Panc1 (cell line): ENCODE results near the gene ITGBL1. TPM values are rescaled to one million over a fixed set of nuclear protein-coding genes. Genes with fewer than 3 reads are reported as not detected.

Source experiments
- ATAC-seq: fragments of 200-7000 bp; cut with Tn5 transposase; 2 replicates; pipeline ENCODE4 v1.9.1; 2020; ENCODE audit warnings: mild to moderate bottlenecking, moderate library complexity
- BruUV-seq: library from RNA; stranded (reverse); fragments of 400-500 nt; replicated peaks from 2 replicates; lab custom pipeline; 2021; lab: Mats Ljungman, UMichigan
- CTCF ChIA-PET: fragments of 300-600 bp; sonication (Branson Sonifier 250); formaldehyde crosslinking; loops from one replicate; lab custom pipeline; 2022; ENCODE audit warnings: antibody characterized with exemption; lab: Charles Lee
- POLR2A ChIA-PET: fragments of 300-600 bp; sonication (Branson Sonifier 250); formaldehyde crosslinking; loops from one replicate; lab custom pipeline; 2022; ENCODE audit warnings: antibody characterized with exemption; lab: Charles Lee
- DNase-seq: peaks from one replicate; pipeline ENCODE4 v3.0.0-alpha.2; 2010; ENCODE audit warnings: low read depth, low spot score
- H3K27ac ChIP-seq: 2 replicates; pipeline ENCODE4 v1.5.1; 2011; ENCODE audit warnings: mild to moderate bottlenecking, low read length, inconsistent platforms
- H3K27me3 ChIP-seq: fragments of 200-500 bp; sonication (Bioruptor generic); 2 replicates; pipeline ENCODE4 v1.6.0; 2014; ENCODE audit warnings: low read length, inconsistent platforms; ENCODE audit not compliant: control insufficient read depth, insufficient read depth
- H3K36me3 ChIP-seq: fragments of 200-500 bp; sonication (Bioruptor generic); 2 replicates; pipeline ENCODE4 v1.5.1; 2014; ENCODE audit warnings: inconsistent platforms, mild to moderate bottlenecking, low read length, moderate library complexity; ENCODE audit not compliant: control insufficient read depth, insufficient read depth
- H3K4me1 ChIP-seq: 2 replicates; pipeline ENCODE4 v1.5.1; 2011; ENCODE audit warnings: inconsistent platforms, mild to moderate bottlenecking, low read length, moderate library complexity; ENCODE audit not compliant: control insufficient read depth, insufficient read depth
- H3K4me3 ChIP-seq, 2 experiments: 2 replicates each; pipeline ENCODE4 v1.5.1; 2011 to 2012; ENCODE audit warnings: low read depth in 2 of 2, low read length in 2 of 2, mild to moderate bottlenecking in 2 of 2, inconsistent platforms in 1 of 2, moderate library complexity in 1 of 2
- H3K9me3 ChIP-seq: fragments of 200-500 bp; sonication (Bioruptor generic); 2 replicates; pipeline ENCODE4 v1.5.1; 2014; ENCODE audit warnings: low read depth, mild to moderate bottlenecking, inconsistent platforms, low read length, moderate library complexity; ENCODE audit not compliant: control insufficient read depth, insufficient read depth
- CTCF ChIP-seq: fragments of 450-650 bp; IDR thresholded peaks from 2 replicates; pipeline ENCODE4 v1.5.1; 2017; ENCODE audit warnings: mild to moderate bottlenecking
- POLR2AphosphoS5 ChIP-seq: IDR thresholded peaks from 2 replicates; pipeline ENCODE4 v1.6.1; 2012; ENCODE audit warnings: mild to moderate bottlenecking, low read depth, low read length, moderate library complexity
- REST ChIP-seq, 2 experiments: IDR thresholded peaks; 2 replicates each; pipeline ENCODE4 v1.6.1; 2011 to 2012; ENCODE audit warnings: low read depth in 2 of 2, control low read depth in 1 of 2, low read length in 1 of 2, mild to moderate bottlenecking in 1 of 2, moderate library complexity in 1 of 2; ENCODE audit not compliant: insufficient read depth in 1 of 2
- SIN3A ChIP-seq: IDR thresholded peaks from 2 replicates; pipeline ENCODE4 v1.6.1; 2012; ENCODE audit warnings: low read depth, mild to moderate bottlenecking, low read length, moderate library complexity, borderline replicate concordance; ENCODE audit not compliant: insufficient read depth
- TCF7L2 ChIP-seq: IDR thresholded peaks from 2 replicates; pipeline ENCODE4 v1.6.1; 2011; ENCODE audit warnings: mild to moderate bottlenecking, low read depth, low read length, inconsistent platforms
- in situ Hi-C: cut with HindIII; loops from 2 replicates; pipeline ENCODE4 v1.10.0; 2016; ENCODE audit warnings: low sequenced_read_pairs, low pct_unique_long_range_greater_than_20kb
- intact Hi-C: fragments of 100-400 bp; cut with micrococcal nuclease; formaldehyde crosslinking; loops from one replicate; pipeline ENCODE4 v1.10.0; 2022; ENCODE audit not compliant: unreplicated experiment
- total RNA-seq: library from RNA; stranded (reverse); gene quantifications from one replicate; pipeline ENCODE4 v1.2.1, GENCODE V29; 2021; ENCODE audit not compliant: unreplicated experiment

The ITGBL1 gene
- total RNA-seq, 1 experiment from 2014 or later, result 14.3 TPM

- BruUV-seq, result no TSS peak
- no peaks in the 10 kb centered on the region for H3K4me1 ChIP-seq
- TF ChIP-seq TCF7L2, result no peak
Measured at GRCh38 chr13:101686003-101686402, 233.5 kb downstream of the ITGBL1 start.

GRCh38 chr13:101690871-101691270 lies 238.4 kb downstream of the ITGBL1 start:
- CTCF ChIA-PET, result no interaction called here
- in situ Hi-C loops (no loop called here), intact Hi-C loops (no loop called here)
- no peaks in the 10 kb centered on the region for H3K9me3 ChIP-seq
- no peak for DNase-seq
- no peak for TF ChIP-seq REST (IDR thresholded peaks at IDR 0.05; ENCODE audit: insufficient read depth in 1 of 2, low read depth in 2 of 2, low read length in 1 of 2)
- TF ChIP-seq CTCF, result no peak
- no peak for TF ChIP-seq SIN3A
- no peak for TF ChIP-seq TCF7L2
- no peak overlapping the region for H3K4me3 ChIP-seq
- no peak overlapping the region for H3K27ac ChIP-seq
- ATAC-seq, result no peak
- POLR2A ChIA-PET, result no interaction called here
- H3K27me3 ChIP-seq, result no peaks in the 10 kb centered on the region
- H3K4me1 ChIP-seq, result no peaks in the 10 kb centered on the region
- no peaks in the 10 kb centered on the region for H3K36me3 ChIP-seq
- BruUV-seq, result no TSS peak

More at GRCh38 chr13:101686003-101686402, 233.5 kb downstream of the ITGBL1 start:
- POLR2A ChIA-PET, result no interaction called here
- ATAC-seq (no peak), DNase-seq (no peak)
- Histone ChIP-seq H3K36me3 (no peaks in the 10 kb centered on the region), H3K27me3 (no peaks in the 10 kb centered on the region), H3K9me3 (no peaks in the 10 kb centered on the region), H3K27ac (no peak overlapping the region), H3K4me3 (no peak overlapping the region)
- CTCF ChIA-PET, result no interaction called here
- in situ Hi-C loops, result no loop called here
- intact Hi-C loops, result no loop called here

- POLR2A ChIA-PET, result no interaction called here
- no TSS peak for BruUV-seq
- CTCF ChIA-PET, result no interaction called here
- Histone ChIP-seq H3K9me3 (no peaks in the 10 kb centered on the region), H3K27ac (no peak overlapping the region), H3K27me3 (no peaks in the 10 kb centered on the region), H3K4me3 (no peak overlapping the region), H3K4me1 (no peaks in the 10 kb centered on the region), H3K36me3 (no peaks in the 10 kb centered on the region)
- no peak for TF ChIP-seq CTCF
- TF ChIP-seq TCF7L2, result no peak
- no peak for TF ChIP-seq SIN3A
- TF ChIP-seq REST (IDR thresholded peaks at IDR 0.05; ENCODE audit: insufficient read depth in 1 of 2, low read depth in 2 of 2, low read length in 1 of 2), result no peak
- no peak for TF ChIP-seq POLR2AphosphoS5
- DNase-seq (no peak), ATAC-seq (no peak)
- intact Hi-C loops, result no loop called here
- in situ Hi-C loops, result no loop called here
Measured at GRCh38 chr13:101691341-101691860, 238.9 kb downstream of the ITGBL1 start.
